MM.1S (cell line): ENCODE results near the gene ATP10D.

Source experiments
- DNase-seq: peaks from one replicate; pipeline ENCODE4 v3.0.0-alpha.2; 2015
- H2AFZ ChIP-seq: fragments of 300-600 bp; sonication (generic); 2 replicates; pipeline ENCODE4 v1.6.0; 2016; ENCODE audit warnings: antibody characterized with exemption, low read length
- H3F3A ChIP-seq: fragments of 300-600 bp; sonication (generic); 2 replicates; pipeline ENCODE4 v1.6.1; 2016; ENCODE audit warnings: mild to moderate bottlenecking, antibody characterized with exemption, low read length, moderate library complexity, mixed read lengths; ENCODE audit not compliant: insufficient read depth
- H3K27ac ChIP-seq: fragments of 300-600 bp; sonication (generic); 2 replicates; pipeline ENCODE4 v1.5.1; 2016; ENCODE audit warnings: mild to moderate bottlenecking, low read length
- H3K27me3 ChIP-seq: fragments of 300-600 bp; sonication (generic); replicated peaks from 2 replicates; pipeline ENCODE4 v1.6.0; 2016; ENCODE audit warnings: low read length; ENCODE audit not compliant: insufficient read depth
- H3K36me3 ChIP-seq: fragments of 300-600 bp; sonication (generic); replicated peaks from 2 replicates; pipeline ENCODE4 v1.6.1; 2016; ENCODE audit warnings: mild to moderate bottlenecking, low read length, mixed read lengths; ENCODE audit not compliant: insufficient read depth
- H3K4me1 ChIP-seq: fragments of 300-600 bp; sonication (generic); 2 replicates; pipeline ENCODE4 v1.6.1; 2016; ENCODE audit warnings: low read length, mixed read lengths
- H3K4me2 ChIP-seq: fragments of 300-600 bp; sonication (generic); 2 replicates; pipeline ENCODE4 v1.6.0; 2016; ENCODE audit warnings: low read depth, low read length
- H3K4me3 ChIP-seq: fragments of 300-600 bp; sonication (generic); 2 replicates; pipeline ENCODE4 v1.5.1; 2016; ENCODE audit warnings: low read length, mixed read lengths
- H3K79me2 ChIP-seq: fragments of 300-600 bp; sonication (generic); 2 replicates; pipeline ENCODE4 v1.6.1; 2016; ENCODE audit warnings: mixed run types, low read length, mixed read lengths
- H3K9ac ChIP-seq: fragments of 300-600 bp; sonication (generic); 2 replicates; pipeline ENCODE4 v1.6.1; 2016; ENCODE audit warnings: low read length, mixed read lengths
- H3K9me2 ChIP-seq: fragments of 300-600 bp; sonication (generic); replicated peaks from 2 replicates; pipeline ENCODE4 v1.6.1; 2016; ENCODE audit warnings: mild to moderate bottlenecking, low read length, mixed read lengths; ENCODE audit not compliant: insufficient read depth
- H3K9me3 ChIP-seq: fragments of 300-600 bp; sonication (generic); replicated peaks from 2 replicates; pipeline ENCODE4 v1.6.1; 2016; ENCODE audit warnings: mild to moderate bottlenecking, low read length, mixed read lengths; ENCODE audit not compliant: insufficient read depth
- H4K20me1 ChIP-seq: fragments of 300-600 bp; sonication (generic); 2 replicates; pipeline ENCODE4 v1.6.1; 2016; ENCODE audit warnings: mild to moderate bottlenecking, low read length, moderate library complexity, mixed read lengths; ENCODE audit not compliant: insufficient read depth
- CTCF ChIP-seq: fragments of 300-600 bp; sonication (generic); IDR thresholded peaks from 2 replicates; pipeline ENCODE4 v1.5.1; 2016; ENCODE audit warnings: antibody characterized with exemption, low read length, mixed read lengths
- EZH2 ChIP-seq: fragments of 300-600 bp; sonication (generic); optimal IDR thresholded peaks from 2 replicates; pipeline ENCODE3; 2017; ENCODE audit warnings: low read depth, mild to moderate bottlenecking, antibody characterized with exemption, low read length, mixed read lengths
- EZH2phosphoT487 ChIP-seq: fragments of 300-600 bp; sonication (generic); IDR thresholded peaks from 2 replicates; pipeline ENCODE4 v1.6.1; 2018; ENCODE audit warnings: antibody characterized with exemption, low read length

The ATP10D gene

GRCh38 chr4:47451657-47452056 lies 33.4 kb upstream of the ATP10D start:
- H4K20me1 ChIP-seq = no peaks in the 10 kb centered on the region
- H3K9ac ChIP-seq = no peak overlapping the region
- no peaks in the 10 kb centered on the region for H3K36me3 ChIP-seq

GRCh38 chr4:47462799-47463234 lies 22.3 kb upstream of the ATP10D start:
- peak overlapping the region; percentile 66; the same call in 1 of the 2 replicates for H3K27ac ChIP-seq
- H3K27me3 ChIP-seq = no peaks in the 10 kb centered on the region
- peak; percentile 16 for DNase-seq
- H2AFZ ChIP-seq = peak overlapping the region; percentile 83
- peak overlapping the region; percentile 69 for H3K4me2 ChIP-seq
- no peaks in the 10 kb centered on the region for H3K9me2 ChIP-seq
- peaks cover 6% of the 10 kb centered on the region; the same call in 1 of the 2 replicates for H3K79me2 ChIP-seq
- H4K20me1 ChIP-seq = no peaks in the 10 kb centered on the region
- peaks cover 6% of the 10 kb centered on the region; the same call in 1 of the 2 replicates for H3K4me1 ChIP-seq
- TF ChIP-seq EZH2 (no peak), CTCF (no peak), EZH2phosphoT487 (no peak)
- no peaks in the 10 kb centered on the region for H3K9me3 ChIP-seq
- peak overlapping the region; percentile 66 for H3K4me3 ChIP-seq
- H3K36me3 ChIP-seq = no peaks in the 10 kb centered on the region
- H3F3A ChIP-seq = peaks cover 6% of the 10 kb centered on the region
- peak overlapping the region; percentile 60 for H3K9ac ChIP-seq

More at GRCh38 chr4:47451657-47452056, 33.4 kb upstream of the ATP10D start:
- no peak overlapping the region for H2AFZ ChIP-seq
- peaks cover 5% of the 10 kb centered on the region; the same call in 1 of the 2 replicates for H3F3A ChIP-seq
- H3K27me3 ChIP-seq = no peaks in the 10 kb centered on the region
- H3K9me2 ChIP-seq = no peaks in the 10 kb centered on the region
- no peak overlapping the region for H3K4me2 ChIP-seq
- H3K27ac ChIP-seq = no peak overlapping the region
- no peak overlapping the region for H3K4me3 ChIP-seq
- TF ChIP-seq EZH2phosphoT487 = no peak
- TF ChIP-seq CTCF = no peak
- no peak for TF ChIP-seq EZH2
- H3K9me3 ChIP-seq = no peaks in the 10 kb centered on the region
- DNase-seq = no peak
- H3K79me2 ChIP-seq = no peaks in the 10 kb centered on the region
- H3K4me1 ChIP-seq = peaks cover 14% of the 10 kb centered on the region

- TF ChIP-seq EZH2phosphoT487 (no peak), CTCF (peak; percentile 28; the same call in 1 of the 2 replicates)
- peaks cover 6% of the 10 kb centered on the region for H3F3A ChIP-seq
- no peaks in the 10 kb centered on the region for H3K27me3 ChIP-seq
- no peaks in the 10 kb centered on the region for H4K20me1 ChIP-seq
- H2AFZ ChIP-seq = peak within 1 kb of the TSS; percentile 83
- peak within 1 kb of the TSS; percentile 83 for H3K4me2 ChIP-seq
- H3K36me3 ChIP-seq = no peaks in the 10 kb centered on the region
- H3K4me3 ChIP-seq = peak within 1 kb of the TSS; percentile 66
- no peaks in the 10 kb centered on the region for H3K9me2 ChIP-seq
- H3K9me3 ChIP-seq = no peaks in the 10 kb centered on the region
- H3K79me2 ChIP-seq = peaks cover 6% of the 10 kb centered on the region; the same call in 1 of the 2 replicates
- peaks cover 6% of the 10 kb centered on the region; the same call in 1 of the 2 replicates for H3K4me1 ChIP-seq
- peak; percentile 99 for DNase-seq
- H3K27ac ChIP-seq = peak within 1 kb of the TSS; percentile 66
- H3K9ac ChIP-seq = peak within 1 kb of the TSS; percentile 60
These were observed 21.7 kb upstream of the ATP10D start, which contains the start of gene COMMD8 for GRCh38 chr4:47463235-47463956. TSS of gene COMMD8 (minus strand) at chr4:47463702. CDS start at chr4:47463651, 51 bp downstream.
